GM08714 (cell line): ENCODE measurements around the gene ROR2.

Experiments used
- H3K4me3 ChIP-seq: fragments of 200-500 bp; sonication (Bioruptor generic); 2 replicates; pipeline ENCODE4 v1.5.1; 2014; ENCODE audit warnings: mild to moderate bottlenecking, low read length, inconsistent platforms
- ZNF274 ChIP-seq: IDR thresholded peaks from 2 replicates; pipeline ENCODE4 v1.6.1; 2012; ENCODE audit warnings: mild to moderate bottlenecking, low read depth, low read length

ROR2 gene

GRCh38 chr9:91714874-91715615 is 235.0 kb downstream of the ROR2 start:
- H3K4me3 ChIP-seq: no peak overlapping the region
- TF ChIP-seq ZNF274: no peak

GRCh38 chr9:91714020-91714806 is 235.8 kb downstream of the ROR2 start:
- H3K4me3 ChIP-seq: peak overlapping the region; percentile 56; the same call in 1 of the 2 replicates
- no peak for TF ChIP-seq ZNF274

- no peak for TF ChIP-seq ZNF274
- H3K4me3 ChIP-seq: no peak overlapping the region; the same call in 1 of the 2 replicates
Observed at GRCh38 chr9:91712811-91713210, 237.2 kb downstream of the ROR2 start.

- no peak for TF ChIP-seq ZNF274
- no peak overlapping the region; the same call in 1 of the 2 replicates for H3K4me3 ChIP-seq
Observed at GRCh38 chr9:91711755-91712601, 238.1 kb downstream of the ROR2 start.

- TF ChIP-seq ZNF274: no peak
- no peak overlapping the region for H3K4me3 ChIP-seq
Observed at GRCh38 chr9:91710158-91710557, 239.9 kb downstream of the ROR2 start.

GRCh38 chr9:91705386-91705785 is 244.6 kb downstream of the ROR2 start:
- no peak for TF ChIP-seq ZNF274
- no peak overlapping the region for H3K4me3 ChIP-seq

GRCh38 chr9:91700475-91700874 is 249.6 kb downstream of the ROR2 start:
- no peak for TF ChIP-seq ZNF274

GRCh38 chr9:91698266-91698665 is 251.8 kb downstream of the ROR2 start:
- no peak for TF ChIP-seq ZNF274
- no peak overlapping the region for H3K4me3 ChIP-seq

More at GRCh38 chr9:91700475-91700874, 249.6 kb downstream of the ROR2 start:
- no peak overlapping the region for H3K4me3 ChIP-seq

GRCh38 chr9:91697201-91697600 is 252.8 kb downstream of the ROR2 start:
- no peak for TF ChIP-seq ZNF274
- H3K4me3 ChIP-seq: no peak overlapping the region

GRCh38 chr9:91694081-91694870 is 255.8 kb downstream of the ROR2 start:
- no peak overlapping the region for H3K4me3 ChIP-seq

GRCh38 chr9:91693226-91693625 is 256.8 kb downstream of the ROR2 start:
- no peak for TF ChIP-seq ZNF274
- H3K4me3 ChIP-seq: no peak overlapping the region

More at GRCh38 chr9:91694081-91694870, 255.8 kb downstream of the ROR2 start:
- TF ChIP-seq ZNF274: no peak

GRCh38 chr9:91690540-91691249 is 259.3 kb downstream of the ROR2 start:
- no peak overlapping the region for H3K4me3 ChIP-seq
- TF ChIP-seq ZNF274: no peak

GRCh38 chr9:91689006-91689405 is 261.0 kb downstream of the ROR2 start:
- no peak for TF ChIP-seq ZNF274
- no peak overlapping the region for H3K4me3 ChIP-seq

GRCh38 chr9:91683269-91683668 is 266.8 kb downstream of the ROR2 start:
- no peak for TF ChIP-seq ZNF274
- no peak overlapping the region for H3K4me3 ChIP-seq
